ENCODE measurements around the gene RAB11FIP3. TPM values are rescaled to one million over a fixed set of nuclear protein-coding genes. Genes with fewer than 3 reads are reported as not detected.
A peak's percentile ranks its signal among the peaks of the same experiment; 100 is the strongest.

Gene RAB11FIP3
- total RNA-seq, 1 experiment from 2014 or later, result 37.1 TPM

GRCh38 chr16:396199-396598, 29.2 kb upstream of the RAB11FIP3 start:
- Histone ChIP-seq H3K23ac (ENCODE audit: insufficient read length, low read depth, low read length) (no peak overlapping the region), H3T11ph (ENCODE audit: low read length) (no peak overlapping the region), H2BK15ac (ENCODE audit: low read depth, low read length) (no peak overlapping the region), H2BK12ac (ENCODE audit: insufficient read length, low read depth, low read length) (no peak overlapping the region), H3K14ac (ENCODE audit: insufficient read depth, low read length) (no peak overlapping the region), H2BK20ac (ENCODE audit: low read depth, low read length, poor library complexity, severe bottlenecking) (no peak overlapping the region), H4K8ac (replicated peaks; ENCODE audit: insufficient read length, low read depth, low read length) (no peak overlapping the region), H3K79me1 (ENCODE audit: insufficient read depth, low read depth, low read length, poor library complexity, severe bottlenecking) (no peaks in the 10 kb centered on the region), H2BK5ac (ENCODE audit: insufficient read length, low read length) (no peak overlapping the region), H2AFZ (ENCODE audit: low read length) (no peak overlapping the region), H3K23me2 (ENCODE audit: insufficient read length, low read depth, low read length, poor library complexity, severe bottlenecking) (no peaks in the 10 kb centered on the region), H3K79me2 (ENCODE audit: insufficient read depth, low read length) (no peaks in the 10 kb centered on the region), H3K18ac (ENCODE audit: insufficient read length, low read depth, low read length) (no peak overlapping the region), H3K4me2 (ENCODE audit: insufficient read depth, insufficient read length, low read length) (peak overlapping the region; percentile 36), H2BK120ac (ENCODE audit: low read depth, low read length, poor library complexity, severe bottlenecking) (no peak overlapping the region), H3K27me3 (ENCODE audit: insufficient read depth, low read length) (no peaks in the 10 kb centered on the region), H3K56ac (ENCODE audit: insufficient read length, low read depth, low read length) (no peak overlapping the region), H4K5ac (ENCODE audit: insufficient read length, low read depth, low read length) (no peak overlapping the region), H3K9ac (ENCODE audit: extremely low read depth, insufficient read length, low read length) (no peak overlapping the region), H2AK5ac (ENCODE audit: insufficient read length, low read length) (no peak overlapping the region), H3K9me3 (ENCODE audit: control insufficient read depth, low read depth, low read length) (no peaks in the 10 kb centered on the region), H3K4me1 (ENCODE audit: insufficient read depth, low read length) (peaks cover 2% of the 10 kb centered on the region; the same call in 1 of the 2 replicates), H3K27ac (ENCODE audit: insufficient read length, low read depth, low read length) (no peak overlapping the region), H3K4ac (ENCODE audit: low read depth, low read length) (no peak overlapping the region), H4K20me1 (ENCODE audit: control insufficient read depth, insufficient read depth, insufficient read length) (peaks cover 2% of the 10 kb centered on the region), H4K91ac (ENCODE audit: insufficient read length, low read depth, low read length) (no peak overlapping the region)
- peak overlapping the region; percentile 96 to 97 (median 97); a peak in 6 of 7 replicates for H3K27ac Mint-ChIP-seq
- H3K9me3 Mint-ChIP-seq, result peaks cover 7 to 14% of the 10 kb centered on the region in 2 experiments
- TF ChIP-seq CTCF (conservative IDR thresholded peaks at IDR 0.05), result no peak
- H3K4me3 Mint-ChIP-seq, result peak overlapping the region; percentile 80 to 94
- no CpG with 5 or more reads among the region's 3 CpGs for WGBS (ENCODE audit: extremely low coverage, insufficient read length, low lambda C conversion rate)
- peaks cover 22 to 34% (median 29%) of the 10 kb centered on the region in 3 experiments for H3K36me3 Mint-ChIP-seq (ENCODE audit: insufficient read depth in 1 of 3, low read depth in 3 of 3)
- DNase-seq, result no peak
- H3K4me1 Mint-ChIP-seq, result peaks cover 24% of the 10 kb centered on the region in 2 experiments
- no peaks in the 10 kb centered on the region for H3K27me3 Mint-ChIP-seq (ENCODE audit: low read depth)
